Loucy (cell line): ENCODE data around the gene OR2T5.
"Not testable (repeated sequence)": the region's sequence is repeated elsewhere in the genome, so short reads cannot be mapped to it uniquely, and the experiment has no call there.

ENCODE experiments used
- H2AFZ ChIP-seq: fragments of 200-600 bp; sonication (generic); 2 replicates; pipeline ENCODE4 v1.6.0; 2016; ENCODE audit warnings: antibody characterized with exemption, mild to moderate bottlenecking, low read length, moderate library complexity
- H3F3A ChIP-seq: fragments of 200-600 bp; 2 replicates; pipeline ENCODE4 v1.6.0; 2016; ENCODE audit warnings: antibody characterized with exemption, low read depth, mild to moderate bottlenecking
- H3K27me3 ChIP-seq: fragments of 200-600 bp; sonication (generic); 2 replicates; pipeline ENCODE4 v1.6.1; 2014; ENCODE audit warnings: low read length, mild to moderate bottlenecking; ENCODE audit not compliant: insufficient read depth, poor library complexity, severe bottlenecking
- H3K36me3 ChIP-seq: fragments of 200-600 bp; sonication (generic); 2 replicates; pipeline ENCODE4 v1.6.1; 2016; ENCODE audit warnings: low read length; ENCODE audit not compliant: insufficient read depth
- H3K4me1 ChIP-seq: fragments of 200-600 bp; sonication (generic); 2 replicates; pipeline ENCODE4 v1.5.1; 2014; ENCODE audit warnings: low read length, mild to moderate bottlenecking; ENCODE audit not compliant: insufficient read depth, poor library complexity, severe bottlenecking
- H3K4me2 ChIP-seq: fragments of 200-600 bp; sonication (generic); 2 replicates; pipeline ENCODE4 v1.6.0; 2014; ENCODE audit warnings: antibody characterized with exemption, low read length, low read depth, mild to moderate bottlenecking; ENCODE audit not compliant: poor library complexity, severe bottlenecking
- H3K4me3 ChIP-seq: fragments of 200-600 bp; sonication (generic); 2 replicates; pipeline ENCODE4 v1.5.1; 2014; ENCODE audit warnings: low read length, mild to moderate bottlenecking, mixed read lengths; ENCODE audit not compliant: poor library complexity, severe bottlenecking
- H3K79me2 ChIP-seq: fragments of 200-600 bp; sonication (generic); 2 replicates; pipeline ENCODE4 v1.6.1; 2014; ENCODE audit warnings: low read length; ENCODE audit not compliant: insufficient read depth
- H3K9ac ChIP-seq: fragments of 200-600 bp; sonication (generic); 2 replicates; pipeline ENCODE4 v1.6.0; 2014; ENCODE audit warnings: mild to moderate bottlenecking, low read depth, low read length, moderate library complexity; ENCODE audit not compliant: poor library complexity, severe bottlenecking
- H3K9me2 ChIP-seq: fragments of 200-600 bp; sonication (generic); replicated peaks from 2 replicates; pipeline ENCODE4 v1.6.1; 2016; ENCODE audit warnings: low read depth, low read length, mixed read lengths
- H3K9me3 ChIP-seq: fragments of 200-600 bp; sonication (generic); 2 replicates; pipeline ENCODE4 v1.6.1; 2014; ENCODE audit warnings: mild to moderate bottlenecking, antibody characterized with exemption, low read length, low read depth; ENCODE audit not compliant: insufficient read depth
- H4K20me1 ChIP-seq: fragments of 200-600 bp; sonication (generic); 2 replicates; pipeline ENCODE4 v1.6.0; 2014; ENCODE audit warnings: antibody characterized with exemption, low read length, mild to moderate bottlenecking; ENCODE audit not compliant: insufficient read depth, poor library complexity, severe bottlenecking

Gene OR2T5

GRCh38 chr1:248488289-248488688 lies at the start of gene OR2T5:
TSS of gene OR2T5 (plus strand) at chr1:248488589. CDS start at chr1:248488589, 0 bp downstream.
- H3K4me1 ChIP-seq, H3K4me2 ChIP-seq, H3F3A ChIP-seq, H3K36me3 ChIP-seq, H4K20me1 ChIP-seq, H3K9me3 ChIP-seq, H3K27me3 ChIP-seq, H3K9me2 ChIP-seq, H3K4me3 ChIP-seq, H3K9ac ChIP-seq, H2AFZ ChIP-seq, H3K79me2 ChIP-seq: not testable (repeated sequence)

- H3K27me3 ChIP-seq, H3K4me1 ChIP-seq, H3F3A ChIP-seq, H2AFZ ChIP-seq, H3K4me3 ChIP-seq, H3K9ac ChIP-seq, H3K9me2 ChIP-seq, H3K4me2 ChIP-seq, H4K20me1 ChIP-seq, H3K79me2 ChIP-seq, H3K9me3 ChIP-seq, H3K36me3 ChIP-seq: not testable (repeated sequence)
These were observed 49.7 kb upstream of the OR2T5 start for GRCh38 chr1:248438668-248439067.

GRCh38 chr1:248439283-248439682 lies 49.1 kb upstream of the OR2T5 start:
- not testable (repeated sequence) for H2AFZ ChIP-seq, H3K36me3 ChIP-seq, H3F3A ChIP-seq, H3K9ac ChIP-seq, H3K79me2 ChIP-seq, H3K9me3 ChIP-seq, H3K4me2 ChIP-seq, H3K9me2 ChIP-seq, H4K20me1 ChIP-seq, H3K4me3 ChIP-seq, H3K4me1 ChIP-seq, H3K27me3 ChIP-seq

GRCh38 chr1:248442500-248443277 lies 45.7 kb upstream of the OR2T5 start:
- not testable (repeated sequence) for H3F3A ChIP-seq, H3K4me3 ChIP-seq, H3K9ac ChIP-seq, H3K9me2 ChIP-seq, H3K4me1 ChIP-seq, H3K36me3 ChIP-seq, H3K79me2 ChIP-seq, H3K27me3 ChIP-seq, H3K9me3 ChIP-seq, H3K4me2 ChIP-seq, H2AFZ ChIP-seq, H4K20me1 ChIP-seq

GRCh38 chr1:248444603-248445002 lies 43.8 kb upstream of the OR2T5 start:
- not testable (repeated sequence) for H3K4me2 ChIP-seq, H3K9me2 ChIP-seq, H3K36me3 ChIP-seq, H3K4me3 ChIP-seq, H3K9ac ChIP-seq, H2AFZ ChIP-seq, H3K4me1 ChIP-seq, H3K9me3 ChIP-seq, H3F3A ChIP-seq, H3K79me2 ChIP-seq, H4K20me1 ChIP-seq, H3K27me3 ChIP-seq

GRCh38 chr1:248445399-248445798 lies 43.0 kb upstream of the OR2T5 start, which contains the start of gene OR2T2:
TSS of gene OR2T2 (plus strand) at chr1:248445637. CDS start at chr1:248452798, 7,161 bp downstream.
- H3K9me3 ChIP-seq, H3K9ac ChIP-seq, H4K20me1 ChIP-seq, H3K4me2 ChIP-seq, H3F3A ChIP-seq, H3K27me3 ChIP-seq, H2AFZ ChIP-seq, H3K4me3 ChIP-seq, H3K4me1 ChIP-seq, H3K36me3 ChIP-seq, H3K79me2 ChIP-seq, H3K9me2 ChIP-seq: not testable (repeated sequence)

GRCh38 chr1:248448409-248449074 lies 39.8 kb upstream of the OR2T5 start:
- not testable (repeated sequence) for H3K4me1 ChIP-seq, H3K9me2 ChIP-seq, H3K4me3 ChIP-seq, H3K4me2 ChIP-seq, H2AFZ ChIP-seq, H3K27me3 ChIP-seq, H3K79me2 ChIP-seq, H3K36me3 ChIP-seq, H4K20me1 ChIP-seq, H3K9ac ChIP-seq, H3F3A ChIP-seq, H3K9me3 ChIP-seq
